Endothelial cell of hepatic sinusoid (primary cell): ENCODE results near the gene MACF1.

ENCODE experiments used
- in situ Hi-C: cut with HindIII; loops from 2 replicates; pipeline ENCODE4 v1.10.0; 2017; ENCODE audit warnings: low sequenced_read_pairs

The MACF1 gene

DNA sequence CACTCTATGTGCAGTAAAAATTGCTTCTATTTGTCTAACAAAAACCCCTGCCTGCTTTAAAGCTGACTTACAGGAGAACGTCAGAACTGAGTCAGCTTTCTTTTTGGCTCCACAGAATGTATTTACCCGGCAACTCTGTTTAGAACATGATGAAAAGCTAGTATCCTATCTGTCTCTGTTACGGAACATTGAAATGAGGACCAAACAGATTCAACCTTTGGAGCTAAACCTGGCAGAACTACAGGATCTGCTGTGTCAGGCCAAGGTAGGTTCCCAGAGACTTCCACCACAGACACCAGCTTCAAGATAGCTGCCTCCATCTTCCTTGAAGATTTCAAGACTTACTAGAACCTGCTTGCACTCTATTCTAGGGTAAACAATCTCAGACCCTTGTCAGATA is 132.6 kb downstream of the MACF1 start:
- in situ Hi-C loops: no loop called here

DNA sequence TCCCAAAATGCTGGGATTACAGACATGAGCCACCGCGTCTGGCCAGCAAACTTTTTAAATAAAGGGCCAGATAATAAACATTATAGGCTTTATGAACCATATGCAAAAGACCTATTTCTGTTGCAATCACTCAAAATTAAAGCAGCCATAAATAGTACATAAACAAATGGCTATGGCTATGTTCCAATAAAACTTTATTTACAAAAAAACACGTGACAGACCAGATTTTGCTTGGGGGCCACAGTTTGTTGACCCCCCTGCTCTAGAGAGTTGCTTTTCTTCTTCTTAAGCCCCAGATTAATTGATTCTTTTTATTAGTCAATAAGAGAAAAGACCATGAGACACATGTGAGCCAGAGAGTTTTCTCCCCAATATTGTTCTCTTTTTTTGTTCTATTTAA is 138.3 kb downstream of the MACF1 start:
- in situ Hi-C loops: no loop called here

DNA sequence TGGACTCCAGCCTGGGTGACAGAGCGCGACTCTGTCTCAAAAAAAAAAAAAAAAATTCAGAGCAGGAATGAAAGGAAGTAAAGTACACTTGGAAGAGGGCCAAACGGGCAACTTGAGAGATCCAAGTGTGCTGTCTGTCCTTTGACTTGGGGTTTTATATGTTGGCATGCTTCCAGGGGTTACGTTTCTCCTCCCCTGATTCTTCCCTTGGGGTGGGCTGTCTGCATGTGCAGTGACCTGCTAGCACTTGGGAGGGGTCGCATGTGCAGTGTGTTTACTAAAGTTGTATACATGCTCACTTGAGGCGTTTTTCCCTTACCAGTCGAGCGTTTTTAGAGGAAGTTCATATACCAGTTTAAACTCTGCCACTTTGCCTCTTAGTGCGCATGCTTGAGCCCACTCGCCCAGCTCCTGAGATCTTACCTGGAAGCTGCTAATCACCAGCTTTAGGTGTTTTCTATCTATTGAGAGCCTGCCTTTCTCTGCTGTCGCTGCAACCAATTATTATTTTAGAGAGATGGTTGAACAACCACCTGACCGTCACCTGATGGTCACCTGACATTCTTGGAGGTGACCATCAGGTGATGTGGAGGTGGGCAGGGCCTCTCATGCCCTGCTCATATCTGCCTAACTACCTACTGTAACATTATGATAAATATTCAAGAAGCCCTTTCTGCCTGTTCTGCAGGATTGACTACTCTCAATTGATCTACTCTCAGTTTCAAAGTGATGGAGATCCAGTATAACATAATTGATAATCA is 140.1 kb downstream of the MACF1 start:
- in situ Hi-C loops: no loop called here

DNA sequence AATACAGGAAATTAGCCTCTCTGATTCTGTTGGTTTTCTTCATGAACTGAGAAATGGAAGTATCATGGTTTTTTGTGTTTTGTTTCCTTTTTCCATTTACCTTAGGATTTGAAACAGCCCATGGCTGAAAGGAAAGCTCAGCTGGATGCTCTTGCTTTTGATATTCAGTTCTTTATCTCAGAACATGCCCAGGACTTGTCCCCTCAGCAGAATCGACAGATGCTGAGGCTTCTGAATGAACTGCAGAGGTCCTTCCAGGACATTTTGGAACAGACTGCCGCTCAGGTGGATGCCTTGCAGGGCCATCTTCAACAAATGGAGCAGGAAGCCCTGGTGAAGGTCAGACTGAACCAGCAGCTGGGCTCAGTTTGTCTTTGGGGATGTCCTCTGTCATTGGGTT is 142.4 kb downstream of the MACF1 start:
- in situ Hi-C loops: no loop called here

DNA sequence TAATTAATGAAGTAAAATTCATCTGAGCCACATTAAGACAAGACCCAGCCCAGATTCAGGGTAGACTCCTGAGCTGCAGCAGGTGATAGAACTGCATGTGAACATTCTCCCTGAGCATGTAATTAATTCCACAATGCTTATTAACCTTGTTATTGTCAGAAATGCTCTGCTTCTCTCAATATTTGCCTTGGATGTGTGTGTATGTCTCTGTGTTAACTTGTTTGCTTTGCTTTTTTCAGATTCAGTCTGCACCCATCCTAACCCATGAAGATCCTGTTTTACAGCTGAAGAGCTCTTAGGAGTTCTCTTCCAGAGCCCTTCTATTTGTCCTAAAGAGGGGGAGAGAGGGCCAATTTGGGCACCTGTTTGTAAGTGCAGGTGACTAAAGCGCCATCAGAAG is 143.8 kb downstream of the MACF1 start:
- in situ Hi-C loops: no loop called here

DNA sequence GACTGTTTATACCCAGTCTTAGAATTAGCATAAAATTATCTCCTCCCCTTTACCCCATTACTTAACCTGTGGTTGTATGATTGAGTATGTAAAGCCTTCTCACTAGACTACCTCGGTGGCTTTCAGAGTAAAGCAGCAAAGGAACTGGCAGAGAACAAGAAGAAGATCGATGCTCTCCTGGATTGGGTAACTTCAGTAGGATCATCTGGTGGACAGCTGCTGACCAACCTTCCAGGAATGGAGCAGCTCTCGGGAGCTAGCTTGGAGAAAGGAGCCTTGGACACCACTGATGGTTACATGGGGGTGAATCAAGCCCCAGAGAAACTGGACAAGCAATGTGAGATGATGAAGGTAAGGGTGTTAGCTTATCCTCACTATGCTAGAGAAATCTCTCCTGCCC is 148.4 kb downstream of the MACF1 start:
- in situ Hi-C loops: no loop called here

DNA sequence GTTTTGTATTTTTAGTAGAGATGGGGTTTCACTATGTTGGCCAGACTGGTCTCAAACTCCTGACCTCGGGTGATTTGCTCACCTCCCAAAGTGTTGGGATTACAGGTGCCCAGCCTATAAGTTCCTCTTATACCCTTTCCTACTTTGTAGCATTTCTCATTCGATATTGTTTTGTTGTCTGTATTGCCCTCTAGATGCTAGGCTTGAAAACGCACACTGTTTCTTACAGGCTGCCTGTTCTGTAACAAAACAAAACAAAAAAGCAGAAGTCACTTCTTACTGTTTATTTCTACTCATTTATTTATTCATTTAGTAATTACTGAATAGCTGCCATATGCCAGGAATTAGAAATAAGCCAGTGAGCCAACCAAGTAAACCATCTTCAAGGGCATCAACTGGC is 150.1 kb downstream of the MACF1 start:
- in situ Hi-C loops: no loop called here

DNA sequence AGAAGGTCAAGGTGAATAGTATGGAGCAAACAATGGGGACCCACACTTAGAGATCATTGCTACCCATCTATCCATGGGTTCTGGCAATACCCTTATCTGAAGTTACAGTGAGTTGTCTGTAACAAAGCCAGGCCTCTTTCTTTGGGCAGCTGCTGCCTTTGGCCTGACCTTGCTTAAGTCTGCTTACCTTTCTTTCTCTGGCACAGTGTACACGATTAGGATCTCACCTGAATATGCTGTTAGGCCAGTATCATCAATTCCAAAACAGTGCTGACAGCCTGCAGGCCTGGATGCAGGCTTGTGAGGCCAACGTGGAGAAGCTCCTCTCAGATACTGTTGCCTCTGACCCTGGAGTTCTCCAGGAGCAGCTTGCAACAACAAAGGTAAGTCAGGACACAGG is 154.0 kb downstream of the MACF1 start:
- in situ Hi-C loops: no loop called here

DNA sequence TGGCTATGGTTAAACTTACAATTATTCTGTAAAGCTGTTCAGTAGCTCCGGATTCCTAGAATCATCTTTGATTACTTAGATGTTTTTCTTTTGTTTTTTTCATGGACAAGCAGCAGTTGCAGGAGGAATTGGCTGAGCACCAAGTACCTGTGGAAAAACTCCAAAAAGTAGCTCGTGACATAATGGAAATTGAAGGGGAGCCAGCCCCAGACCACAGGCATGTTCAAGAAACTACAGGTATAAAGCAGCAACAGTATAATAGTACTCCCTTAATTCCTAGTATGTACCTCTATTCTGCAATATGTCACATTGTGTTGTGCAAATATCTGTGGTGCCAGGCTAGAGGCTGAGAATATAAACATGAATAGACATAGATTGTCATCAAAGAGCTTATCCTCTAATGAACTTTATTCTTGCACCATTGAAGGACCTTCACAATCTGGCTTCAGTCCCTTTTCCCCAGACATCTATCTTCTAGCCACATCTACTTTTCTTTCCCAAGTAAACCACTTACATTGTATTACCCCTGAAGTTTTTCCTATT is 154.6 kb downstream of the MACF1 start:
- in situ Hi-C loops: no loop called here

DNA sequence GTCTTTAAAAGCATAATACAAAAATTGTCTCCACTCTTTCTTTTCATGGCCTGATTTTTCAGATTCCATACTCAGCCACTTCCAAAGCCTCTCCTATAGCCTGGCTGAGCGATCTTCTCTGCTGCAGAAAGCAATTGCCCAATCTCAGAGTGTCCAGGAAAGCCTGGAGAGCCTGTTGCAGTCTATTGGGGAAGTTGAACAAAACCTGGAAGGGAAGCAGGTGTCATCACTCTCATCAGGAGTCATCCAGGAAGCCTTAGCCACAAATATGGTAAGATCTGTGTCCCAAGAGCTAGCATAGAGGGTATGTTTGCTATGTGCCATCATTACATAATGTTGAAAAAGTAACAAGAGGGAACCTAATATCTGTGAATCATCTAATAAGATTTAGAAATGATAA is 156.2 kb downstream of the MACF1 start:
- in situ Hi-C loops: loop anchor here (5.0 kb wide), 1 partner anchor 77 kb away; no protein-coding TSS in a partner anchor

DNA sequence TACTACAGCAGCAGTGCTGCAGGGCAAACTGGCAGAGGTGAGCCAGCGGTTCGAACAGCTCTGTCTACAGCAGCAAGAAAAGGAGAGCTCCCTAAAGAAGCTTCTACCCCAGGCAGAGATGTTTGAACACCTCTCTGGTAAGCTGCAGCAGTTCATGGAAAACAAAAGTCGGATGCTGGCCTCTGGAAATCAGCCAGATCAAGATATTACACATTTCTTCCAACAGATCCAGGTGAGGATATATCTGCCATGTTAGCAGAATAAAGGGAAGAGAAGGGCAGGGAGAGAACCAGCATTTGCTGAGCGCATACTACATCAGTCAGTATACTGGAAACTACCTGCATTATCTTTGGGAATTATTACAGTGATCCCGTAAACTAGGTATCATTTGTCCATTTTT is 157.0 kb downstream of the MACF1 start:
- in situ Hi-C loops: loop anchor here (5.0 kb wide), 1 partner anchor 76 kb away; no protein-coding TSS in a partner anchor

DNA sequence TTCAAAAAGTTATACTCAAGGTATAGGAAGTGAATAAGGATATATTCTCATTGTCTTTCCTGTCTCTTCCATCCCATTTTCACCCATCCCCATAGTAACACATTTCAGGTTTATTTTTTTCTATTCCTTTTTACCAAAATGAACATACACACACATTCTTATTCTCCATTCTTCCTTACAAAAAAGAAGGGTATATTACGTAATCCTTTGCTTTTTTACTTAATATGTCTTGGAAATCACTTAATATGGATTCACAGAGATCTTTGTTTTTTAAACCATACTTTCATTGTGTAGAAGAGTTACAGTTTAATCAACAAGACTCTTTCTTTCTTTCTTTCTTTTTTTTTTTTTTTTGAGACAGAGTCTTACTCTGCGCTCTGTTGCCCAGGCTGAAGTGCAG is 158.8 kb downstream of the MACF1 start:
- in situ Hi-C loops: loop anchor here (5.0 kb wide), 1 partner anchor 74 kb away; no protein-coding TSS in a partner anchor

DNA sequence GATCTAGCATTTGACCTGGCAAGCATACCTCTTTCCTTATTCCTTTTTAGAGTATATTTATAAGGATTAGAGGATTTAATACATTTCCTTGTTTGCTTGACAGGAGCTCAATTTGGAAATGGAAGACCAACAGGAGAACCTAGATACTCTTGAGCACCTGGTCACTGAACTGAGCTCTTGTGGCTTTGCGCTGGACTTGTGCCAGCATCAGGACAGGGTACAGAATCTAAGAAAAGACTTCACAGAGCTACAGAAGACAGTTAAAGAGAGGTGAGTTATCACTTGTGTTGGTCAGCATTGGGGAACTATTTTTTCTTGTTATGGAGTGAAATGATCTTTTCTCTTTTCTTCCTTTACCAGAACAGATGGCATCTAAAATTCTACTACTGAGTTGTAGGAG is 163.6 kb downstream of the MACF1 start:
- in situ Hi-C loops: no loop called here

DNA sequence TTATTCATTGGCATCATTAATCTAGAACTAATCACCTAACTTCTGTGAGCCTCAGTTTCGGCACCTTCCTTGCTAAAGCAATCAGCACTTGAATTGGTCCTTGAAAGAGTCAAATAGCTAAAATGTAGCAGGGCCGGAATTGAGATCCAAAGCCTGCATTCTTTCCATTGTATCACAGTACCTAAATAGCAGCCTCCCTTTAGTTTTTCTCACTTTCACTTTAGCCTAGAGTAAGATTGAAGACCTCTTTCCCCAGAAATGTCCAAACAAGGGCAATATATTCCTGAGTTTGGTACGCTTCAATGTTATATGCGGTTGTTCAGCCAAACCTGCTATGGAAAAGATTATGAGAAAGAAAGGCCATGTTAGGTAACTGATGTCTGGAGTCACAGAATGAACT is 165.1 kb downstream of the MACF1 start:
- in situ Hi-C loops: no loop called here

DNA sequence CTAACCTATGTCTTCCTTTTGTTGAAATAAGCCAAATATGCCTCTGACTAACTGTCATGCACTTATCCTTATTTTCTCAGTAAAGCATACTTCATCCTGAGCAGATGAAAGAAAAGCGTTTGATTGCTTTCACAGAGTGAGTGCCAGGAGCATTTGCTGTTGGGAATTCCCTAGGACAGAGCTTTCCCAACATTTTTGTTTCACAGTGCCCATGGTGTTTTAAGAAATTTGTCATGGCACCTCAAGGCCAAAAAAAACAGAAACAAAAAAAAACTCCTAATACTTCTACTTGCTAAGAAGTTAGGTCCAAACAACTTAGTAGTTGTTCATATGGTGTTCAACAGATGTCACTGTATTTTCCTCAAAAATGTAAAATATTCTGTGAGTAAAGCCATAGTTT is 166.1 kb downstream of the MACF1 start:
- in situ Hi-C loops: no loop called here

DNA sequence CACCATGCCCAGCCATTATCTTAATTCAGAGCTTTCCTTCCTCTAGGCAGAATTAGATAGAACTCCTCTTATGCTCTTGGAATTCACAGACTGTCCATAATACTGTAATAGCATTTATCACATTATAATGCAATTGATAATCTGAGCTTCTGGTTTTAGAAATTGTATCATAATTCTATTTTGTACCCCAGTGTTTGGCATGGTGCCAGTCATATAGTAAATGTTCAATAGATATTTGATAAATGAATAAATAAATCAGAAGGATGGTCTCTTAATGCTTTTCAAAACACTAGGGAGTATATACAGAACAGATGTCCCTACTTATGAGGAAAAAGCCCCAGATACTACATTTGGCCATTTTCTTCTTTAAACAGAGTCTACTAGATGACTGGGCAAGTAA is 167.6 kb downstream of the MACF1 start:
- in situ Hi-C loops: no loop called here

DNA sequence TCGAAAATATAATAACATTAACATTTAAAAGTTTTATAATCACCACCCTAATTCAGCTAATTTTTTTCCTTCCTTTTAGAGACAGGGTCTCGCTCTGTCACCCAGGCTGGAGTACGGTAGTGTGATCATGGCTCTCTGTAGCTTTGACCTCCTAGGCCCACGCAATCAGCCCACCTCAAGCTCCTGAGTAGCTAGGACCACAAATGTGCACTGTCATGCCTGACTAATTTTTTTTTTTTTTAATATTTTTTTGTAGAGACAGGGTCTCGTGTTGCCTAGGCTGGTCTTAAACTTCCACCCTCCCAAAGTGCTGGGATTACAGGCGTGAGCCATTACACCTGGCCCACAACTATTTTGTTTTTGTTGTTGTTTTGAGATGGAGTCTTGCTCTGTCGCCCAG is 172.2 kb downstream of the MACF1 start:
- in situ Hi-C loops: no loop called here

DNA sequence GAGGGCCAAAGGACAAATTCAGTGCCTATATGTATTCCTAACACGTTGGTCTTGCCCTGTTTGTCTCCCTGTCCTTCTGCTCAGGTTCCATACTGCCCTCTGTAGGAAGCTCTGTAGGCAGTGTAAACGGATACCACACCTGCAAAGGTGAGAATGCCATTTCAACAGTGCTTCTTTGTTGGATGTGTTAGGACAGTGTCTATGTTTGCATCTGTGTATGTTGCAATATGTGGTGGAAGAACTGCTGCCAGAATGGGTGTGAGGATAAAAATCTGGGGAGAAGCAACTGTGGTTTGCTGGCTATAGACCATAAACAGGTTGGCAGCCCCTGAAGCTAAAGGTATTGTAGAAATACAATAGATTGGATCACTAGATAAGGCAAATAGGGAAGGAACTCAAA is 173.9 kb downstream of the MACF1 start:
- in situ Hi-C loops: no loop called here

DNA sequence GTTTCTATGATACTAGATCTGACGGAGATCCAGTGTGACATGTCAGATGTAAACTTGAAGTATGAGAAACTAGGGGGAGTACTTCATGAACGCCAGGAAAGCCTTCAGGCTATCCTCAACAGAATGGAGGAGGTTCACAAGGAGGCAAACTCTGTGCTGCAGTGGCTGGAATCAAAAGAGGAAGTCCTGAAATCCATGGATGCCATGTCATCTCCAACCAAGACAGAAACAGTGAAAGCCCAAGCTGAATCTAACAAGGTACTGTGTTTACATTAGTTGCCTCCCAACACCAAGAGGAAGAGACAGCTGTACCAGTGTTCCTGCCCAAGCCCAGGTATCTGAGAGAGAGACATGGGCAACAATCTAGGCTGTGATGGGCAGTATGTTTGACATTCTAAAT is 174.7 kb downstream of the MACF1 start:
- in situ Hi-C loops: no loop called here

DNA sequence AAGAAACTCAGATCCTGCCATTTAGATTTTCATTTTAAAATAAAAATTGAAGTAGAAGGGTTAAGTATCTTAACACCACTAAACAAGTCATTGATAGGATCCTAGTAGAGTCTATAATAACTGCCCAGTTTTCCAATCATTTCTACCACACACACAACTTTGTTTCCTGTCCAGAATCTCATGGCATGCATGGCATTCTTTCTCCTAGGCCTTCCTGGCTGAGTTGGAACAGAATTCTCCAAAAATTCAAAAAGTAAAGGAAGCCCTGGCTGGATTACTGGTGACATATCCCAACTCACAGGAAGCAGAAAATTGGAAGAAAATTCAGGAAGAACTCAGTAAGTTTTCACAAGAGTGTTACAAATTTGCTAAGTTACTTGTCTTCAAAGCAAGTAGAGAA is 175.5 kb downstream of the MACF1 start:
- in situ Hi-C loops: no loop called here

DNA sequence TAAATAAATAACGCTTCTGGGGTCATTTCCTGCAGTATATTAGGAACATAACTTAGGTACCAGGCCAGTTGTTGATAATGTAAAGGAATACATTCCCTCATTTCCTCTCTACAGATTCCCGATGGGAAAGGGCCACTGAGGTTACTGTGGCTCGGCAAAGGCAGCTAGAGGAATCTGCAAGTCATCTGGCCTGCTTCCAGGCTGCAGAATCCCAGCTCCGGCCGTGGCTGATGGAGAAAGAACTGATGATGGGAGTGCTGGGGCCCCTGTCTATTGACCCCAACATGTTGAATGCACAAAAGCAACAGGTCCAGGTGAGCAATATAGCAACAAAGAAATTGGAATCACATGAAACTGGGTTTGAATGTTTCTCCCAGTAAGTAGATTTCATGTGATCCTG is 177.3 kb downstream of the MACF1 start:
- in situ Hi-C loops: no loop called here

DNA sequence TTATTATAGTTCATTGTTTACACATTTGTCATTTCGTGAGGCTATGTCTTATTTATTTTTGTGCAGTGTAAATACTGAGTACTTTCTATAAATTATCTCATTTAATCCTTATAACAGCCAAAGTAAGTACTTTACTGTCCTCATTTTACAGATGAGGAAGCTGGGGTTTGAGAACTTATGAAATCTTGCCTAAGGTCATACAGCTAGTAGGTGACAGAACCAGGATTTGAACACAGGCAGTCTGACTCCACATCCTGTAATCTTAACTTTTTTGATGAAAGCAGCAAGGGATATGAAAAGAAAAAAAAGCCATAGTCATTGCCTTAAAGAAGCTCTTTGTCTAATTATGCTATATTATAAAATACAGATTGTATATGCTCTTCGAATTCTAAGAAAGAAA is 179.8 kb downstream of the MACF1 start:
- in situ Hi-C loops: no loop called here
